Stimulated activated CD4-positive, alpha-beta T cell treated with anti-CD3 and anti-CD28 coated beads, Interleukin-12 subunit alpha, Interleukin-12 subunit beta, amount 100 ng/mL, for 4 hours (primary cell): ENCODE measurements around the gene FGFR4.

ENCODE experiments used
- DNase-seq: peaks from one replicate; pipeline ENCODE4 v3.0.0-alpha.2; 2020

The FGFR4 gene

DNA sequence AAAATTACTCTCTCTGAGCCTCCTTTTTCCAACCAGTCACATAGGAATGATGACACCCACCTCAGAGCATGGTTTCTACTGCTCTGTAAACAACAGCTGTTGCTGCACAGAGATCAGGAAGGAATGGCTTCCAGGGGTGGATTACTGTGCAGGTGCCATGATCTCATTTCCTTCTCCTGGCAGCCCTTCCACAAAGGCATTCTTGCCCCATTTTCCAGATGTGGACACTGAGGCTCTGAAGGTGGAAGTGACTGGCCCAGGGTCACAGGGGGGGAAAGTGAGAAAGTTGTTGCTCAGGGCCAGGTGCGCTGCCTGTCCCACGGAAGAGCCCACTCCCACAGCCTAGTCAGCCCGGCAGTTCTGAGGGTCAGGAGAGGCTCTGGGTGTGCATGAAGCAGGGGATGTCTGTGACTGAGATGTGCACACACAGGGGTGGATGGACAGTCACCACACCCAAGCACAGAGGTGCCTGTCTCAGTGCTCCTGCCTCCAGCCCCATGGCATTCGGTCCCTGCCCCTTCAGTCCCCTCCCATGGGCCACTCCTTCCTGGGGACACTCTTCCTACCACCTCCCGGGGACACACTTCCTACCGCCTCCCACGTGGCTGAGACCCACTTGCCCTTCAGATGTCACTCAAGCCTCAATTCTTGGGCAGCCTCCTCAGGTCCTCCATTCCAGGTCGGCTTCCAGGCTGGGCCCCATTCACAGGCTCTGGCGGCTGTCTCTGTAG is 17.0 kb downstream of the FGFR4 start:
- DNase-seq, result no peak

DNA sequence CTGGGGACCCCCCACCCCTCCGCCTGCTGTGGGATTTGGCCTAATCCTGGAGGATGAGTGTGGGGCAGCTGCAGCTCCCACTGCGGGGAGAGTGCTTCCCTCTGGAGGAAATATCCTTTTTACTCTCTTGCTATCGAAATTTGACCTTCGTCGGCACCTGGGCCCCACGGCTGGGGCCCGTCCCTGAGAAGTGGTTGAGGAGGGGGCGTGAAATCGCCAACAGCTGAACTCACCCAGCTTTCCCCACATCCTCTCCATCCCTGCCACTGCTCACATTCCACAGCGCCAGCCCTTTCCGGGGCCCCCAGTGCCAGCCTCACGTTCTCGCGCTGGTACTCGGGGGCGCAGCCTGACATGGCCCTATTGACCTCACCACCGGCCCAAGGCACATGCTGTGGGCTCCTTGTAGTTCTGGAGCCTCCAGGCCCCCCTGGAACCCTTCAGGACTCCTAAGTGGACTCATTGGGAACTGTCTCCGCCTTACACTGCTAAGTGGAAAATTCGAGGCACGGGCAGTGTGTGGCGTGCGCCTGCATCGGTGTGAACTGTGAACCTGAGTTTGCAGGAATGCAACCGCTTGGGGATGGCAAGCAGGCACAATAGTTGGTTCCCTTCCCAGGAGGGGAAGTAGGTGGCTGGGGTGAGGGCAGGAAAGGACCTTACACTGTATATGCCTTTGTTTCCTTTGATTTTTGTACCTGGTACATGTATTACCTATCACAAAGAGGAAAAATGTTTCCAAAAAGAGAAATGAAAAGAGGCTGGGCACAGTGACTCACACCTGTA is 19.2 kb downstream of the FGFR4 start:
- no peak for DNase-seq

DNA sequence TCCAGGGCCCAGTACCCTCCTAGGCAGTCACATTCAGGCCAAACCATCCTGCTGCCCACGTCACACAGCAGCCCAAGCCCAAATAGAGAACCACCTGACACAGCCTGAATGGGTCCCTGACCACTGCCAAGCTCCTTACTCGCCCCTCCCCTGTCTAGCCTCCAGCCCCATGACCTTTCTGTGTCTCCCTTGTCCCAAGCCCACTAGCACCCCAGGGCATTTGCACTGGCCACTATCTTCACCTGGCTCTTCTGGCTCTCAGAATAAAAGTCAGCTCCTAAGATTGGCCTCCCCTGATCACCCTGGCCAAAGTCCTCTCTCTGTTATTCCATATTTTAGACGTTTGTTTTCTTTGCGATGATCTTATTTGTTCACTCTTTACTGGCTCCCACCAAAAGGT is 20.4 kb downstream of the FGFR4 start:
- DNase-seq, result no peak

DNA sequence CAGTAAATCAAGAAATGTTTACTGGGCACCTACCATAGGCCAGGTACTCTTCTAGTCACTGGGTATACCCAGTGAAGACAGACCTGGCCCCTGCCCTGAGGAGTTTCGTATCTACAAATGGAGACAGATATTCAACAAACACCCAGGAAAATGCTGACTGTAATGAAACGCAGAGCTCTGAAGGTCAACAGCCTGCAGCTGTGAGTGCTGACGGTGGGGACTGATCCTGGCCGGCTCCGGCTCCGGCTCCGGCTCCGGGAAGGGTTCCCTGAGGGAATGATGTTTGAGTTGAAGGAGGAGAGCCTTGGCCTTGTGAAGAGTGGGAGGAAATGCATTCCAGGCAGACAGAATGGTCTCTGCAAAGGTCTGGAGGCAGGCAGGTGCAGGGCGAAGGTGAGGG is 23.1 kb downstream of the FGFR4 start:
- no peak for DNase-seq

DNA sequence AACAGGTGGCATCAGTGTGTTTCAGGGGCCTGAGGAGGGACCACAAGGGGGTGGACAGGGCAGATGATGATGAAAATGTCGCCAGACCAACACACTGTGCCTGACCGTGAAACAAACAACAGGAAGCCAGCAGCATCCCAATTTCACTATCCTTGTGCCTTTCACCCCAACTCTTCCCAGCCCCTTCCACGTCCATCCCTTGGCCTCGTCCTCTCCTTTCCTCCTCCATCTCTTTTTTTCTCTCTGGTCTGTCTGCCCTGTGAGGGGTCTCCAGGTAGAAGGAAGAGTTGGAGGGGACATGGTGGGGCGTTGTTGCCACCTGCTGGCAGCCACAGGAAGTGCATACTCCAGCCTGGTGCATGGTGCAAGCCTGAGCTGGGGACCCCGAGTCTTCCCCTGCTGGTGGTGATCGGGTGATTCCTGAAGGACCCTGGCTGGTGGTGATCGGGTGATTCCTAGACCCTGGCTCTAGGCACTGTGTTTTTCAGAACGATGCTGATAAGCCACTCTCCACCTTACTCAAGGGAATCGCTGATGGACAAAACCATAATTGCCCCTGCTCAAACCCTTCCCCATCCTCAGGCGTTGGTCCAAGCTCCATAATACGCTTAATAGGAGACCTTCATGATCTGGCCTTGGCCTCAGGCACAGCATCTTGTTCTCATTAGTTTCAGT is 25.1 kb downstream of the FGFR4 start:
- DNase-seq, result peak; percentile 60

DNA sequence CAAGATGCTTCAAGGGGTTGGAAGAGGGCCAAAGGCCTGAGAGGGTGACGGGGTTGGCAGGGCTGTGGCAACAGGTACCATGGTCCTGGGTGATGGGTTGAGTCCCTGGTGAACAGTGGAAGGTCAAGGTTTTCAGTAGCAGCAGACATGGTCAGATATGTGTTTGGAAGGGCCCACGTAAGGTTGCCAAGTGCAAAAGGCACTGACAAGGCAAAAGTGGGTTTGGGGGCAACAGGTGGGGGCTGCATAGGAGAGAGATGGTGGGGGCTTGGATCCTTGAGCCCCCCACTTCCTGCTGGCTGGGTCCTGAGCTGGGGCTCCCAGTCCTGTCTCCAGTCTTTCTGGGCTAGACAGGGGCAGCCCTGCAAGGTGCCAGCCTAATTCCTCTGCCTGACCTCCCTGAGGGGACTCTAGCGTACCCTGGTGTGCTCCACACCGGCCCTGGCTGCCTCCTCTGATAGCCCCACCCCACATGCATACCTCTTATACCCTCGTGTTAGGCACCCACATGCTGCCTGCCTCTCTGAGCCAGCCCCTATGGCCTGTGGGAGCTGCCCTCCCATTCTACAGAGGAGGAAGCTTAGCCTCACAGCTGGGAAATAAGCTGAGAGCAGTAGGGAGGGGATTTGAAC is 26.0 kb downstream of the FGFR4 start:
- DNase-seq, result no peak

DNA sequence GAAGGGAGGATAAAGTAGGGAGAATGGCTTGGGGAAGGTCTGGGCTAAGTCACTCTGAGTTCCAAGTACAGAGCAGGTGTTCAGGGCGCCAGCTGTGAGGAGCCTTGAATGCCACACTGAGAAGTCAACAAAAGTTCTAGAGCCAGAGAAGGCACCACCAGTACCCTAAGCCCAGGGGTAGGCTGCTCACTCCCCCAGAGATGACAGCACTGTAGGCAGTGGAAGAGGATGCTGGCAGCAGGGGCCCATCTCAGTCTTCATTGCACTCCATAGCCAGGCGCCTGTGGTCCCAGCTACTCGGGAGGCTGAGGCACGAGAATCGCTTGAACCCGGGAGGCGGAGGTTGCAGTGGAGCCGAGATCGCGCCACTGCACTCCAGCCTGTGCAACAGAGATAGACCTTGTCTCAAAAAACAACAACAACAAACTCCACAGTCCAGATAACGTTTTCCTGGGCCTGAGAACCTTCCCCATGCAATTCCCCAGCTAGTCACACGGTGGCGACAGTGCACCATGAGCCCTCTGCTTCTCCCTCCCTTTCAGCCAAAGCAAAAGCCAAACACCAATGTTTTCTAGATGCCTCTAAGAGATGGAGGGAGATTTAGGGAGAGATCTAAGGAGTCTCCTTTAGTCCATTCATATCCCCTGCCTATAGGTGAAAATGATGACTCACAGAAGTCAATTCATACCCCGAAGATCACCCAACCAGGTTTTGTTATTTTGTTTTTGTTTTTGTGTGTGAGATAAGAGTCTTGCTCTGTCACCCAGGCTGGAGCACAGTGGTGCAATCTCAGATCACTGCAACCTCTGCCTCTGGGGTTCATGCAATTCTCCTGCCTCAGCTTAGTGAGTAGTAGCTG is 27.1 kb downstream of the FGFR4 start:
- peak; percentile 77 for DNase-seq

DNA sequence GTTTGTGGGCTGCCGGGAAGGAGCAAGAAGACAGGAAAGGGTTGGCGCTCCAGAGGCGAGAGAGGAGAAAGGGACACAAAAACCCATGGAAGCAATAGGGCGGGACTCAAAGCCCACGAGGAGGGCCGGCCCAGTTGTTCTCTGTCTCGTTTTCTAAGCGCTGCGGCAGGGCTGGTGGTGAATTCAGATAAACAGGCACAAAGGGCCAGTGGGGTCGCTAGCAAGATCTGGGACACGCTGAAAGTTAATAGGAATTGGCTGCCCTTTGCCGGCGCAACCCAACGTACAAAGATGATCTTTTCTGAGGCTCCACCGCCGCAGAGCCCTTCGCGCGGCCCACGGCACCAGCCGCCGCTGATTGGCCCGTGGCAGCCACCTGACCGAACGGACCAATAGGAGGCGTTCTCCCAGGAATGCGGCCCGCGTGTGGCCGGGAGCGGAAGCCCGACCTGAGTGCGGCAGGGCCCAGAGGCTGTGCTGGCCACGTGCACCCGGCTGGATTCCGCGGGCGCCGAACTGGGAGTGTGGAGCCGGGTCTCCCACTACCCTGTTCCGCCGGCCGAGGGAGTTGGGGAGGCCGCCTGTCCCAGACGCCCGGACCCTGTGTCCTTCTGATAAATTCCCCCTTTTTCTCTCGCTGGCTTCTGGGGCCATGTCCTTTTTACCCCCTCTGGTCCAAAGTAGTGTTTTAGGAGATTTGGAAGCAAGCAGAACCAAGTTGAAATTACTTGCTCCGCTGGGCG is 30.1 kb downstream of the FGFR4 start:
- DNase-seq, result peak; percentile 77

DNA sequence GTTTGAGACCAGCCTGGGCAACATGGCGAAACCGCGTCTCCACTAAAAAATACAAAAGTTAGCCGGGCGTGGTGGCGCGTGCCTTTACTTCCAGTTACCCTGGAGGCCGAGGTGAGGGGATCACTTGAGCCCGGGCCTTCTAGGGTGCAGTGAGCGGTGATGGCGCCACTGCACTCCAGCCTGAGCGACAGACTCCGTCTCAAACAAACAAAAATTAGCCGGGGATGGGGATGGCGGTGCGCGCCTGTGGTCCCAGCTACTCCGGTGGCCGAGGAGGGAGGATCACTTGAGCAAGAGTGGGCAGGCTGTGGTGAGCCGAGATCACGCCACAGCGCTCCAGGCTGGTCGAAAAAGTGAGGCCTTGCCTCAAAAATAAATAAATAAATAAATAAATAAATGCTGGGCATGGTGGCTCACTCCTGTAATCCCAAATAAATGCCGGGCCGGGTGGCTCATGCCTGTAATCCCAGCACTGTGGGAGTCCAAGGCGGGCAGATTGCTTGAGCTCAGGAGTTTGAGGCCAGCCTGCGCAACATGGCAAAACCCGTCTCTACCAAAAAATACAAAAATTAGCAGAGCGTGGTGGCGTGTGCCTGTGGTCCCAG is 30.8 kb downstream of the FGFR4 start:
- no peak for DNase-seq

DNA sequence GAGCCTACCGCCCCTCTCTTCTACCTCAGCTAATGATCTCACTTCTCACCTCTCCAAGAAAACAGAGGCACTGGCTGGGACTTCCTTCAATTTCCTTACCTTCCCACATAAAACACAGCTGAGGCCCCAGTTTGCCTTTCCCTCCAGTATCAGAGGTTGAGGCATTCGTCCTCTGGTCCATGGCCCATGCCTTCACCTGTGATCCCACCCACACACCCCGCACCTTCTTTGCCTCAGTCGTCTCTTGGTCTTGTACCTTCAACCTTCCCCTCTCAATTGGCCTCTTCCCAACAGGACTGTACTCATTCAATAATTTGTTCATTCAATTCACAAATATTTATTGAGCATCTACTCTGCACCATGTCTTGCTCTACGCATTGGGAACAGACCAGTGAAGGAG is 35.9 kb downstream of the FGFR4 start:
- DNase-seq, result no peak

DNA sequence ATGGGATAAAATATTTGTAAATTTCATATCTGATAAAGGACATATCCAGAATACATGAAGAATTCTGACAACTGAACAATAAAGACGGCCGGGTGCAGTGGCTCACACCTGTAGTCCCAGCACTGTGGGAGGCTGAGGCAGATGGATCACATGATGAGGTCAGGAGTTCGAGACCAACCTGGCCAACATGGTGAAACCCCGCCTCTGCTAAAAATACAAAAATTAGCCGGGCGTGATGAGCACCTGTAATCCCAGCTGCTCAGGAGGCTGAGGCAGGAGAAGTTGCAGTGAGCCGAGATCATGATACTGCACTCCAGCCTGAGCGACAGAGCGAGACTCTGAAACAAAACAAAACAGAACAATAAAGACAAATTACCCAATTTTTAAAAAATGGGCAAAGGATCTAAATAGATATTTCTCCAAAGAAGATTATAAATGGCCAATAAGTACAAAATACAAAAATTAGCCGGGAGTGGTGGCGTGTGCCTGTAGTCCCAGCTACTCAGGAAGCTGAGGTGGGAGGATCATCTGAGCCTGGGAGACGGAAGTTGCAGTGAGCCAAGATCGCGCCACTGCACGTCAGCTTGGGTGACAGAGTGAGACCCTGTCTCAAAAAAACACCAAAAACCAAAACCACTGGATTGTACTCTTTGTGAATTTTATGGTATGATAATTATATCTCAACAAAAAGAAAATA is 37.2 kb downstream of the FGFR4 start:
- no peak for DNase-seq

DNA sequence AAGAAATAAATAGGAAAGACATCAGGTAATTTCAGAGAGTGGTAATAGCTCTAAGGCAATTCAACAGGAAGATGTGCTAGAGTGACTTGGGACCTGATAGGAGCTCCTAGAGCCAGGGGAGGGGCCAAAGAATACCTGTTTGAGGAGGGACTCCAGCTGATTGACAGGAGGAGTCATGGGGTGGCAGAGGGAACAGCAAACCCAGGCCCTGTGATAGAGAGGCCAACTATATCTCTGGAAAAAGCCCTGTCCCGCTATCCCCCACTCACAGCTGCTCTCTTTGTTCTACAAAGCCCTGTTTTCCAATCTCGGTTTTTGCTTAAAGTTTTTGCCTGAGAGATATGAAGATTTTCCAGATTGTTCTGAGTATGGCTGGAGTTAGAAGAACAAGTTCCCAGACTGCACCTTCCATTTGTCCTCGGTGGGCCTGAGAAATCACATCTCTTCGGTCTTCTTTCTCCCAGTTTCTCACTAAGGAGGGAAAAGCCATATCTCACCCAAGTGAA is 37.8 kb downstream of the FGFR4 start:
- DNase-seq, result no peak

DNA sequence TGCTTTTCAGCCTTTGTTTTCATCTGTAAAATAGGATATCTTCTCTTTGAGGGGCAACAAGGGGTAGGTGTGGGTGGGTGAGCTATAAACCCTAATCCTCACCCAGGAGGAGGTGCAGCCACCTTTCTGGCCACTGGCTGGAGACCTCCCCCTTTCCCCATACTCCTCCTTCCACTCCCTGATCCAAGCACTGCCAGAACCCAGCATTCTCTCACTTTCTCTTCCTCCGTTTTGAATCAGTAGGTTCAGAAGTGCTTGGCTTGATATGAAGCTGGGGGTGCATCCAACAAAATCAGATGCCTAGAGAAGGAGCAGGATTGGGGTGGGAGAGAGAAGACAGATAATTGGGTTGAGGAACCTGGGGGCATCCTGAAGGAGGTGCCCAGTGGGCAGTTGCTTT is 40.1 kb downstream of the FGFR4 start:
- no peak for DNase-seq

DNA sequence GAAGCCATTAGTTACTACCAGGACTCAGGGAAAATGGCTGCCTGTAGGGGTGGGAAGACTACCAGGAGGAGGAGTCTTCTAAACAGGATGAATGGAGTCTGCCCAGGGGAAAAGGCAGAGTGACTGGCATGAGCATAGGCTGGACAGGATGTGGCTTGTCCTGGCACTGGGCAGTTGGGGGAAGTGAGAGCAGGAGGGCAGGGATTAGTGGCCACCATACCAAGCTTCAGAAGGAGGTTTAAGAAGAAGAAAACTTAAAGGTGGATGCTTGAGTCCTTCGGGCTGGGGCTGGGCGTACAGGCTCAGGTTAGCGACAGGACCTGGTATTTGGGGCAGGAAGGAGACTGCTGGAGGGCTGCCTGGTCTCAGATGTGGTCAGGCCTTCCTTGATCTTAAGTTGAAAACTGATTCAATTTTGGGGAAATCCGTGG is 41.9 kb downstream of the FGFR4 start:
- DNase-seq, result no peak

DNA sequence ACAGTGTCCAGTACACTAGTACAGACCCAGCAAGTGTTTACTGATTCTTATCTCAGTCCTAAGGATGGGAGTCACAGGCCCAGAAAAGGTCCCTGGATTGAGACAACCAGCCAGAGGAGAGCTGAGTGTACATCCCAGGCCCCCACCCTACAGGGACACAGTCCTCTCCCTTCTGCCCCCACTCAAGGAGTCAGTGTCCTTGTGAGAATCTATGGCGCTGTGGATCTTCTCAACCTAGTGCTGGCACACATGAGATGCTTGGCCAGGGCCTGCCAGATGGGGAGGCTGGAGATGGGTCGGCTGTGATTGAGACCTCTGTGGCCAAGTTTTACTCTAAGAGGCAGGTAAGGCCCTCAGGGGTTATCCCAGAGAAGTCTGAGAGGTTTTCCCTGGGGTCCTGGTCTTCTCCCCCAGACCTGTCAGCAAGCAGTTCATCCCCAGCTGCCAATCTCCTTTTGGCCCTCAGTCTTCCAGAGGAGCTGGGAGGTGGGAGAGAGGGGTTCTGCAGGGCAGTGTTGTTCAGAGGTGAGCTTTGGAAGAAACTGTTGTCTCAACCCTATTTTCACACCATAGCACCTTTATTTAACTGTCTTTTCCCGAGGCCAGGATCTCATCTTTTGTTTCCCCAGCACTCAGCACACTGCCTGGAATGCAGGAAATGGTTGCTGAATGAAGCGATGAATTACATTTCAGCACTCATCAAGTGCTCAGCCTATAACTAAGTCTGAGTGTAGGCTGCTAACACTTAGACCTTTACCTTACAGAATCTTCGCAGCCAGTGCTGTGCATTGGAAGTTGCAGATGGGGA is 43.7 kb downstream of the FGFR4 start:
- DNase-seq, result no peak

DNA sequence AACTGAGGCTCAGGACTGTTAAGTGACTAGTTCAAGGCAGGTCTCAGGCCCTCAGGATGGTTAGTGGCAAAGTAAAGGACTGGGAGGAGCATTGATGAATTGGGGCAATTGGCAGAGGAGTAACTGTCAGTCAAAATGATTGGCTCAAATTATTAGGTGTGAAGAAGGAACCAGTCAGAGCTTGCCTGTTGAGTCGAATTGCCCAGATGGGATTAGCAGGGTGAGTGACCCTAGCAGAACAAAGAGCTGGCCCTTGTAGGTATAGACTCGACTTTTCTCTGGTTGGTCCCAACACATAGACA is 44.3 kb downstream of the FGFR4 start:
- DNase-seq, result no peak

DNA sequence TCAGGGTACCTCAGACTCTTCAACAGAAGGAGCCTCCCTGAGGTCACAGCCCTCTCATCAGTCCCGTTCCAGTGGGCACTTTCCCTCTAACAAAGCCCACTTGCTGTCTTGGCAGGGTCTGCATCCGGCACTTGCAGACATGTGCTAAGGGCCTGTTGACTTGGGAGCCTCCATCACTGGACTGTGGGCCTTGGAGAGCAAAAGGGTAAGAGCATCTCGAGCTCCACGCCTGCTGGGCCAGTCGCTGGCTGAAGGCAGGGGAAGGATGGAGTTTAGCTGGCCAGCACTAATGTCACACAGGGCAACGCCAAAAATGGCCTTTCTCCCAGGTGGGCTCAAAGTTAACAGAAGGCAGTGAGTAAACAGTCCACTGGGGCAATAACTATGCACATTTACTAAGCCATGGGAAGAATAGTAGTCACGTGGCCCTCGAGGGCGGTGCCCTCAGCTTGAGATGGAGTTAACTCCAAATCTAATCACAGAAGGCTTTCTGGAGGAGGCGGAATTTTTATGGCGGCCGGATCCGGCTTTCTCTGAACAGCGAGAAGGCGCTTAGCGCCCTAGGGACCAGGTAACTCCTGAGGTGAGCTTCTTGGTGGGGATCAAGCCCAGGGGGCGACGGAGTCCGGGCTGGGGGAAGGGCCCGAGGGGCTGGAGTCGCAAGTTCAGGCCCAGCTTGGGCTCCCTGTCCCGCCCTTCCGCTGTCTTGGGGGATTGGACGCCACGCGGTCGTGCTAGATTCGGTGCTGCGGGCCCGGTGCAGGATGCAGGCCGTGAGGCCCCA is 44.8 kb downstream of the FGFR4 start:
- DNase-seq, result no peak

DNA sequence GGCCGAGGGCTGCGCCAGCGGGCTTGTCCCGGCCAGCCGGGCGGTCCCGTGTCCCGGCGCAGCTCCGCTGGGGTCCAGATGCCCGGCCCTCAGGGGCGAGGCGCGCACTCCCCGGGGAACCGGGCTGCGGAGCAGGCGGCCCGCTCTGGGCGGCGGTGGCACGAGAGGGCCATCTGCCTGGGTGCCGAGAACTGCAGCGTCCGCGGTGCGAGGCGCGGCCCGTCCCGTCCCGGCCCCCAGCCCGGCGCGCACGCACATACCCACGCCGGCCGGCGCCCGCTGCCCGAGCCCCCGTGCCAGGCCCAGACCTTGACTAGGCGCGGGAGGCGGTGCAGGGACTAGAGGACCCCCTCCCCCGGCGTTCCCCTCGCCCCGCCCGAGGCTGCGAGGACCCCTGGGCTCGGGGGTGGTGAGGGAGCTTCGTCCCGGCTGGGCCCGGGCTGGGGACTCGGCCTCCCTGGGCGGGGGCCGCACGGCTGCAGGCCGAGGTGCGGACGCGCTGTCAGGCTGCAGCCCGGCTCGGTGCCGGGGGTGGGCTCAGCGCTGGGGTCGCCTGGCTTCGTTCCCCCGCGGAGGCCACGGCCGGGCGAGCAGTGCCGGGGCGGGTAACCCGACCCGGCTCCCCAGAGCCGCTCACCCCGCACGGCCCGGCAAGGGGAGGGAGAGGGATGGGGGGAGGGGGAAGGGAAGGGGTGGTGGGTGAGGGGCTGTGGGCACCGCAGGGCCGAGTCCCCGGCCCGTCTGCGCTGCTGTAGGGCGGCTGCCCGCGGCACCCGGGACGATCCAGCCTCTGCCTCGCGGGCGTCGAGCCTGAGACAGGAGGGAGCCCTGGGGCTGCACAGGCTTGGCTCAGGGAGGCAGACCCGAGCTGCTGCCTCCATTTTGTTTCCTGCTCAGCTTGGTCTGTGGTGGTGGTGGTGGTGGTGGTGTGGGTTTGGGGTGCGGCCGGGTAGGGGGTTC is 45.7 kb downstream of the FGFR4 start:
- no peak for DNase-seq
